ENCODE data around the gene GPR101. TPM values are rescaled to one million over a fixed set of nuclear protein-coding genes. Genes with fewer than 3 reads are reported as not detected.

GPR101 gene
- total RNA-seq, 2 experiments from 2014 or later, result not detected

DNA sequence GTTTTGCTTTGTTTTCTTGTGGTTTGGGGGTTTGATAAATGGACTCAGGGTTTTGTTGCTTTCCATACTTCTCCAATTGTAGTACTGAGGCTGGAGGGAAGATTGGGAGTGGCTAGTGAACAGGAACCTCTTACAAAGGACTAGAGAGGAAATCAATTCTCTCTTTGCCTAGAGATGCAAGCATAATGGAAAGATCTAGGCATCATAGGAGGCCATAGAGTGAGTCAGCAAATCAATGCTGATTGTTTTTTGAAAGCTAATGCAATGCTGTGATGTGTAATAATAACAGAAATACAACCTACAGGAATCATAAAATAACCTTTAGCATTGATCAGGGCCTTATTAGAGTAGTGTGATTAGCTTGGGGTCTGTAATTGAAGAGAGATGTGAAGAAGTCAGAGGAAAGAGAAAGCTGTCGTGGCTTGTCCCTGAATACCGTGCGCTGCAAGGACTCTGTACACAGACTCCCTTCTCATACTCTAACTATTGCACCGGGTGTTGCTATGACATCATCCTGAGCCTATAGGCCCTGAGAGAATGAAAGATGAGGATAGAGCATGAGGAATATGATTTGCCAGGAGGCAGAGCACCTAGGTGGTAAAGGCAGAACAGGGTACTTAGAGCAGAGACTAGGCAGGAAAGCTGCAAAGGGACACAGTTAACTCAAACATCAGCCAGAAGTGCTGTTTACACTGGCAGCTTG lies 29.3 kb upstream of the GPR101 start:
- H3K79me2 ChIP-seq (ENCODE audit: insufficient read depth, low read depth, low read length), result no peaks in the 10 kb centered on the region
- H3K27ac ChIP-seq (ENCODE audit: low read depth, low read length, poor library complexity, severe bottlenecking), result no peak overlapping the region
- H3K4me3 ChIP-seq (ENCODE audit: low read depth, low read length, poor library complexity, severe bottlenecking), result no peak overlapping the region
- DNase-seq (ENCODE audit: low spot score), result no peak
- no peaks in the 10 kb centered on the region for H3K36me3 ChIP-seq (ENCODE audit: insufficient read depth, low read length)
- no peak overlapping the region for H3K4me2 ChIP-seq (ENCODE audit: low read length)
- BruUV-seq (replicated peaks), result no TSS peak
- H2AFZ ChIP-seq (ENCODE audit: low read length), result no peak overlapping the region
- intact Hi-C loops (cut with micrococcal nuclease; ENCODE audit: unreplicated experiment), result no loop called here
- H3K9me3 ChIP-seq (ENCODE audit: low read length), result no peaks in the 10 kb centered on the region
- POLR2A ChIA-PET, result no interaction called here
- H4K20me1 ChIP-seq (ENCODE audit: insufficient read depth, low read length), result no peaks in the 10 kb centered on the region
- H3K9me2 ChIP-seq (ENCODE audit: insufficient read depth, low read length), result no peaks in the 10 kb centered on the region
- TF ChIP-seq EZH2phosphoT487 (IDR thresholded peaks at IDR 0.05; ENCODE audit: borderline replicate concordance, low read depth, low read length), result no peak
- TF ChIP-seq, protein P1, sequence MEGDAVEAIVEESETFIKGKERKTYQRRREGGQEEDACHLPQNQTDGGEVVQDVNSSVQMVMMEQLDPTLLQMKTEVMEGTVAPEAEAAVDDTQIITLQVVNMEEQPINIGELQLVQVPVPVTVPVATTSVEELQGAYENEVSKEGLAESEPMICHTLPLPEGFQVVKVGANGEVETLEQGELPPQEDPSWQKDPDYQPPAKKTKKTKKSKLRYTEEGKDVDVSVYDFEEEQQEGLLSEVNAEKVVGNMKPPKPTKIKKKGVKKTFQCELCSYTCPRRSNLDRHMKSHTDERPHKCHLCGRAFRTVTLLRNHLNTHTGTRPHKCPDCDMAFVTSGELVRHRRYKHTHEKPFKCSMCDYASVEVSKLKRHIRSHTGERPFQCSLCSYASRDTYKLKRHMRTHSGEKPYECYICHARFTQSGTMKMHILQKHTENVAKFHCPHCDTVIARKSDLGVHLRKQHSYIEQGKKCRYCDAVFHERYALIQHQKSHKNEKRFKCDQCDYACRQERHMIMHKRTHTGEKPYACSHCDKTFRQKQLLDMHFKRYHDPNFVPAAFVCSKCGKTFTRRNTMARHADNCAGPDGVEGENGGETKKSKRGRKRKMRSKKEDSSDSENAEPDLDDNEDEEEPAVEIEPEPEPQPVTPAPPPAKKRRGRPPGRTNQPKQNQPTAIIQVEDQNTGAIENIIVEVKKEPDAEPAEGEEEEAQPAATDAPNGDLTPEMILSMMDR (conservative IDR thresholded peaks at IDR 0.05; ENCODE audit: low read length), result no peak
- CTCF ChIA-PET (ENCODE audit: unreplicated experiment), result no interaction called here
- H3K4me1 ChIP-seq (ENCODE audit: insufficient read depth, low read length, poor library complexity, severe bottlenecking), result no peaks in the 10 kb centered on the region

DNA sequence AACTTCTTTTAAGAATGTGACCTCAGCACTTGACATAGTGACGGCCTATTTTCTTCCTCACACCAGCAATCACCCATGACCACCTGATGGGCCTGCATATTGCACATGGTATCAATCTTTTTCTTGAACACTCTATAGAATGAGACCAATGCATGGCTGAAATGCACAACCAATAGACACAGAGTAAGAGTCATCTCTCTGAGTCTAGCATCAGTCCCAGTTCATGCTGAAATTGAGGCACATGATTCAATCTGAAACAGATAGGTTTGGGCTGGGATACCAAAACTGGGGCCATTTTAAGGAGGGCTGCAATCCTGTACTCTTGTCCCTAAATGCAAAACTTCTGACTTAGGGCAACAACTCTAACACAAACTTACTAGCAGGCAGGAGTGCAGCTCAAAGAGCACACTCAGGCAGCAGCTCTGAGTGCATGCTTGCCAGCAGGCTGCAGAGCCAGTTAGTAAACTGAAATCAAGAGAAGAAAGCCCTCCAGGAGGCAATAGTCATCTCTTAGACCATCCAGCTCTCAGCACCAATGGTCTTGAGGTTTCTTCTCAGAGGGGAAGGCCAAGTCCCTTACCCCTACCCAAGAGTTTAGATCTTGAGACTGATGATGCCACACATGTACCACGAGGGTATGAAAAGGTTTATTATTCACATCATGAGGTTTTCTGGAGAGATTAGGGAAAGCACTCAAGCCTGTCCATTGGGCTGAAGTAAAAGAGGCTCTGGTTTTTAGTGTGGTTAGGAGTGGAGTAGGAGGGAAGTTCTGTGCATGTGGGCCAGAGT lies 24.7 kb upstream of the GPR101 start:
- no peaks in the 10 kb centered on the region for H3K79me2 ChIP-seq (ENCODE audit: insufficient read depth, low read depth, low read length)
- no peak overlapping the region for H3K4me3 ChIP-seq (ENCODE audit: low read depth, low read length, poor library complexity, severe bottlenecking)
- H4K20me1 ChIP-seq (ENCODE audit: insufficient read depth, low read length), result no peaks in the 10 kb centered on the region
- ChIA-PET CTCF (ENCODE audit: unreplicated experiment) (no interaction called here), POLR2A (no interaction called here)
- no peak overlapping the region for H2AFZ ChIP-seq (ENCODE audit: low read length)
- H3K9me2 ChIP-seq (ENCODE audit: insufficient read depth, low read length), result no peaks in the 10 kb centered on the region
- no peak overlapping the region for H3K27ac ChIP-seq (ENCODE audit: low read depth, low read length, poor library complexity, severe bottlenecking)
- H3K4me1 ChIP-seq (ENCODE audit: insufficient read depth, low read length, poor library complexity, severe bottlenecking), result no peaks in the 10 kb centered on the region
- DNase-seq (ENCODE audit: low spot score), result no peak
- TF ChIP-seq, protein P1 (conservative IDR thresholded peaks at IDR 0.05; ENCODE audit: low read length), result no peak
- no peak for TF ChIP-seq EZH2phosphoT487 (IDR thresholded peaks at IDR 0.05; ENCODE audit: borderline replicate concordance, low read depth, low read length)
- intact Hi-C loops (cut with micrococcal nuclease; ENCODE audit: unreplicated experiment), result no loop called here
- H3K9me3 ChIP-seq (ENCODE audit: low read length), result no peaks in the 10 kb centered on the region
- H3K36me3 ChIP-seq (ENCODE audit: insufficient read depth, low read length), result no peaks in the 10 kb centered on the region
- no peak overlapping the region for H3K4me2 ChIP-seq (ENCODE audit: low read length)
- no TSS peak for BruUV-seq (replicated peaks)
